Measurements from ENCODE around the gene GXYLT2.

Gene GXYLT2

DNA sequence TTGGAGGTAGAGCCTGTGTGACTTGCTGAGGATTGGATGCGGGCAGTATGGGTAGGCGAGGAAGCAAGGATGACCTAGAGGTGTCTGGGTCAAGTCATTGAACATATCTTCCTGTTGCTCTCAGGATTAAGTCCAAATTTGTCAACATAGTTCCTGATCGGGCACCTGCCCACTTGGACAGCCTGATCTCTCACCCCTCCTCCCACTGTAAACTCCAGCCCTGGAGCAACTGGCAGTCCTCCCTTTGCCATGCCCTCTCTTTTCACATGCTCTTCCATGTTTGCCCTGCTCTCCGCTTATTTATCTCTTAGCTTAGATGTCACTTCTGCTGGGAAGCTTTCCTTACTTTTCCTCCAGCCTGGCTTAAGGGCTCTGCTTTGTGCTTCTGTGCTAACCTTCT lies 61.2 kb downstream of the GXYLT2 start:
- TF ChIP-seq, protein P1, sequence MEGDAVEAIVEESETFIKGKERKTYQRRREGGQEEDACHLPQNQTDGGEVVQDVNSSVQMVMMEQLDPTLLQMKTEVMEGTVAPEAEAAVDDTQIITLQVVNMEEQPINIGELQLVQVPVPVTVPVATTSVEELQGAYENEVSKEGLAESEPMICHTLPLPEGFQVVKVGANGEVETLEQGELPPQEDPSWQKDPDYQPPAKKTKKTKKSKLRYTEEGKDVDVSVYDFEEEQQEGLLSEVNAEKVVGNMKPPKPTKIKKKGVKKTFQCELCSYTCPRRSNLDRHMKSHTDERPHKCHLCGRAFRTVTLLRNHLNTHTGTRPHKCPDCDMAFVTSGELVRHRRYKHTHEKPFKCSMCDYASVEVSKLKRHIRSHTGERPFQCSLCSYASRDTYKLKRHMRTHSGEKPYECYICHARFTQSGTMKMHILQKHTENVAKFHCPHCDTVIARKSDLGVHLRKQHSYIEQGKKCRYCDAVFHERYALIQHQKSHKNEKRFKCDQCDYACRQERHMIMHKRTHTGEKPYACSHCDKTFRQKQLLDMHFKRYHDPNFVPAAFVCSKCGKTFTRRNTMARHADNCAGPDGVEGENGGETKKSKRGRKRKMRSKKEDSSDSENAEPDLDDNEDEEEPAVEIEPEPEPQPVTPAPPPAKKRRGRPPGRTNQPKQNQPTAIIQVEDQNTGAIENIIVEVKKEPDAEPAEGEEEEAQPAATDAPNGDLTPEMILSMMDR (IDR thresholded peaks at IDR 0.05; ENCODE audit: insufficient read depth, low read depth, low read length, missing control alignments) = no peak
- DNase-seq (ENCODE audit: low read depth) = no peak
- H3K4me3 ChIP-seq (ENCODE audit: low read depth, low read length) = no peak overlapping the region

DNA sequence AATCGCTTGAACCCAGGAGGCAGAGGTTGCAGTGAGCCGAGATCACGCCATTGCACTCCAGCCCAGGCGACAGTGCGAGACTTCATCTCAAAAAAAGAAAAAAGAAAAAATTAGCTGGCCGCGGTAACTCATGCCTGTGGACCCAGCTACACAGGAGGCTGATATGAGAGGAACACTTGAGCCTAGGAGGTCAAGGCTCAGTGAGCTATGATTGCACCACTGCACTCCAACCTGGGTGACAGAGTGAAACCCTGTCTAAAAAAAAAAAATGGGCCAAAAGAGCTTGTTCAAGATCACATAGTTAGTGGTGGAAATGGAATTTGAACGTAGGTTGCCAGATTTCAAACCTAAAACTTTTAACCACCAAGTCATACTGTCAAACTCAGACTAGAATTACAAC lies 62.5 kb downstream of the GXYLT2 start:
- TF ChIP-seq, protein P1 (IDR thresholded peaks at IDR 0.05; ENCODE audit: insufficient read depth, low read depth, low read length, missing control alignments) = no peak
- DNase-seq (ENCODE audit: low read depth) = no peak
- H3K4me3 ChIP-seq (ENCODE audit: low read depth, low read length) = no peak overlapping the region

DNA sequence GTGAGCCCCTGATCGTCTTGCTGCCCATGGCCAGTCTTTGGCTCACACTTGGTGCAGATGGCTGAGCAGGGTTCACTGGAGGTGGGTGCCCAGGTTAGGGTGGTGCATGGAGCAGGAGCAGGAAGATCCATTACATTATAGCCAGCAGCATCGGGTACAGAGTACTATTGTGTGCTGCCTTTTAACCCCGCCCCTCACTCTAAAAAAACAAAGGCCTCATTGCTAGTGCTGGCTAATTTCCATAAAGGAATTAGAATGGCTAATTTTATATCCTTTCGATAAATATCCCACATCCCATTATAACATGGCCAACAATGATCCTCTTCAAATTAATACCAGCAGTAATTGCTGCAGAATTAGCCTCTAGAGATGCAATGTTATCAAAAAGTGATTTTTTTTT lies 63.0 kb downstream of the GXYLT2 start:
- DNase-seq (ENCODE audit: low read depth) = no peak
- TF ChIP-seq, protein P1 (IDR thresholded peaks at IDR 0.05; ENCODE audit: insufficient read depth, low read depth, low read length, missing control alignments) = no peak
- H3K4me3 ChIP-seq (ENCODE audit: low read depth, low read length) = no peak overlapping the region

DNA sequence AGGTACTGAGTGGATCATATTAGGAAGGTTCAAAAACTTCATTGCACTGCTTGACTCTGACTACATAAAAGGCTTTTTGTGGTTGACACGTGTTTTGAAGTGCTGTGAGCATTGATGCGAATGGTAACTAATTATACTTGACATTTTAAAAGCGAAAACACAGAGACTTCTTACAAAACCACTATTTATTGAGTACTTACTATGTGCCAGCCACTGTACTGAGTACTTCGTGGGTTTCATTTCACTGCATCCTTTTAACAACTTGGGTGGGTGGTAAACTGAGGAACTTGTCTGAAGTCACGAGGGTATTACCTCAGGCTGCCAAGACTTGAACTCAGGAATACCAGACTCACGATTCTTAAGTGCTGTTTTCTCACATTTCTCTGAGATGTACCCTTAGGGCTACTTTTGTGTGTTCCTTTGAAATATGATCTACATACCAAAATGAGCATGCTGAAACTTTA lies 63.4 kb downstream of the GXYLT2 start:
- no peak overlapping the region for H3K4me3 ChIP-seq (ENCODE audit: low read depth, low read length)
- peak; percentile 57 for DNase-seq (ENCODE audit: low read depth)
- TF ChIP-seq, protein P1 (IDR thresholded peaks at IDR 0.05; ENCODE audit: insufficient read depth, low read depth, low read length, missing control alignments) = no peak

DNA sequence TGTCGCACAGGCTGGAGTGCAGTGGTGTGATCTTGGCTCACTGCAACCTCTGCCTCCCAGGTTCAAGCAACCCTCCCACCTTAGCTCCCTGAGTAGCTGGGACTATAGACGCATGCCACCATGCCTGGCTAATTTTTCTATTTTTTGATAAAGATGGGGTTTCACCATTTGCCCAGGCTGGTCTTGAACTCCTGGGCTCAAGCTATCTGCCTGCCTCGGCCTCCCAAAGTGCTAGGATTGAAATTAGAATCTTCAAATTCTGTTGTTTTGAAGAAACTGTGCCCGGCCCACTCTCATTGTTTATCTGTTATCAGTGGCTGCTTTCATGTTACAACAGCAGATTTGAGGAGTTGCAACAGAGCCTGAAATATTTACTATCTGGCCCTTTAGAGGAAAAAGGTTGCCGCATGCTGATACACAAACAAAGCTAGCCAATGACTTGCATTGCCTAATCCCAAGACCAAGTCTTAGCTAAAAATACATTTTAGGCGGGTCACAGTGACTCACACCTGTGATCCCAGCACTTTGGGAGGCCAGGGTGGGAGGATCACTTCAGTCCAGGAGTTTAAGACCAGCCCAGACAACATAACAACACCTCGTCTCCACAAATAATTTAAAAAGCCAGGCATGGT lies 65.6 kb downstream of the GXYLT2 start:
- no peak for DNase-seq (ENCODE audit: low read depth)
- TF ChIP-seq, protein P1 (IDR thresholded peaks at IDR 0.05; ENCODE audit: insufficient read depth, low read depth, low read length, missing control alignments) = no peak

DNA sequence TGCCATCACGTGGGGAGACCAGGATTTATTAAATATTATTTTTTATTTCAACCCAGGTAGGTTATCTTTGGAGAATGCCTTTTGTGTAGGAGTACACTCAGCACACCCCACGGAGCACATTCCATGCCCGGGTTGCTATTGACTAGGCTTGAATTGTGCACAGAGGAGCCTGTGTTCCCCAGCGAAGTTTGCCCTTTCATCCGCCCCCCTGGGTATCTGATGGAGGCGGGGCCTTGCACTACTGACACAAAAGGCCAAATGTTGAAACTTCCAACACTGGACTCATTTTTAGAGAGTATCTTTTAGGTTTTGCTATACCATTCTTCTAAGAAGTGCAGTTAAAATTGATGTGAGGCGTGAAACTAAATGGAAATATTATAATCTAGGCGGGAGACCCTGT lies 69.5 kb downstream of the GXYLT2 start:
- no peak overlapping the region for H3K4me3 ChIP-seq (ENCODE audit: low read depth, low read length)
- TF ChIP-seq, protein P1 (IDR thresholded peaks at IDR 0.05; ENCODE audit: insufficient read depth, low read depth, low read length, missing control alignments) = no peak
- DNase-seq (ENCODE audit: low read depth) = no peak

More for the DNA sequence above, 65.6 kb downstream of the GXYLT2 start:
- no peak overlapping the region for H3K4me3 ChIP-seq (ENCODE audit: low read depth, low read length)

DNA sequence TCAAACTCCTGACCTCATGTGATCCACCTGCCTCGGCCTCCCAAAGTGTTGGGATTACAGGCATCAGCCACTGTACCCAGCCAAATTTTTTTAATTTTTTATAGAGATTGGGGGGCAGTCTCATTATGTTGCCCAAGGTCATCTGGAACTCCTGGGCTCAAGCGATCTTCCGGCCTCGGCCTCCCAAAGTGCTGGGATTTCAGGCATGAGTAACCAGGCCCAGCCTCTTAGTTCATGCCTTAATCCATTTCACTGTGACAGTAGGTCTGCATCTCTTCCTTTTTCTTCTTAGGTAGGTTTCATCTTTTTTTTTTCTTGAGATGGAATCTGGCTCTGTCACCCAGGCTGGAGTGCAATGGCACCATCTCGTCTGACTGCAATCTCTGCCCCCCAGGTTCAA lies 71.5 kb downstream of the GXYLT2 start:
- no peak overlapping the region for H3K4me3 ChIP-seq (ENCODE audit: low read depth, low read length)
- TF ChIP-seq, protein P1 (IDR thresholded peaks at IDR 0.05; ENCODE audit: insufficient read depth, low read depth, low read length, missing control alignments) = no peak
- no peak for DNase-seq (ENCODE audit: low read depth)
